Coronary artery (tissue), 2 donors: ENCODE data around the gene AOC1.

ENCODE experiments used
- DNase-seq: peaks from one replicate; pipeline ENCODE4 v3.0.0-alpha.2; 2017; ENCODE audit warnings: low spot score
- H3K27ac ChIP-seq, 2 donors: fragments of 200-600 bp; sonication (generic); one replicate each; pipeline ENCODE4 v1.5.1; 2016 to 2019
- H3K4me3 ChIP-seq: fragments of 200-600 bp; sonication (generic); 2 replicates; pipeline ENCODE4 v1.5.1; 2016; ENCODE audit warnings: mild to moderate bottlenecking, moderate library complexity
- TF ChIP-seq, protein P1 (sequence below): fragments of 200-600 bp; sonication (generic); IDR thresholded peaks from one replicate; pipeline ENCODE4 v1.5.1; 2019; ENCODE audit warnings: antibody characterized with exemption

Gene AOC1

DNA sequence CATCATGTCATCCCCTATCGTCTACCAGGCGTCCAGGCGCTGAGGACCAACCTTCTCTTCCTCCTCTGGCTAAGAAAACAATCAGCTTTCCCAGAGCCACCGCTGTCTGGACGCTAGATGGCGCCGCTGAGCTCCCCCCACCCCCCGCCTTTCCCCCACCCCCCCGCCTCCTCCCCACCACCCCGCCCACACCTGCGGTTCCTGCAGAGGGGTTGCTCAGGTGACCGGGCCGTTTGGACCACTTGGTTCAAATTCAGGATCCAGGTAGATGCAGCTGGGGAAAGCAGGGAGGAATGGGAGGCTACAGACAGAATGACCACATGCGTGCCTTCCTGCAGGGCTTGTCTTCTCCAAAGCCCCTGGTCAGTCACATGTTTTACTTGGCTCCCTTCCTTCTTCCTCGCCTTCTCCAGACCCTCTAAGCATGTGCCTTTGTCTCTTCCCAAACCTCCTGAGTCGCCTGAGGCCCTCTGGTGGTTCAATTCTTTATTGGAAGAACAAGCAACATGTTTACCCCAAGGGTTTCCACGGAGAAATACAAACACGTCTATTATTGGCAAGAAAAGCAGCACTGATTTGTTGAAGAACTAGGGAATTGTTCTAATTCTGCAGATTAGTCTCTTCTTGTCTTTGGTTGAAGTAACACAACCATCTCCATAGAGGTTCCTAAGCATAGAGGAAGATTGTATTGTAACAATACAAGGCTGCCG, 24.7 kb downstream of the AOC1 start:
- no peak for DNase-seq
- H3K27ac ChIP-seq: no peak overlapping the region
- H3K4me3 ChIP-seq: no peak overlapping the region

DNA sequence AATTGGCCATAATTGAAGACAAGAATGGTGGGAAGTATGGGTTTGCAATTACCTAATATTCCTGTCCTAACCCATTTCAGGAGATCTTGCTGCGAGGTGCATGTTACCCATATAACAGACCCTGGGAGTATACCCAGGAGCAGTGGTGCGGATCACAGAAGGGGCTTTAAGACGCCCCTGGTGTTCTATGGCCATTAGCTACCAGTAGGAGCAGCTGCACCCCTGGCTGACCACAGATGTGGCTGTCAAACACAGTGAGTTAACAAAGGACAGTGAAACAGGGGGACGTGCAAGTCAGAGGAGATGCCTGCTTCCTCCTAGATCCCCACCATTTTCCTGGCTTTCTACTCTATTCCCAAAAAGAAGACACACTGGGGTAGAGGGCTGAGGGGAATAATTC, 25.2 kb downstream of the AOC1 start:
- no peak for DNase-seq
- H3K27ac ChIP-seq: no peak overlapping the region
- TF ChIP-seq, protein P1, sequence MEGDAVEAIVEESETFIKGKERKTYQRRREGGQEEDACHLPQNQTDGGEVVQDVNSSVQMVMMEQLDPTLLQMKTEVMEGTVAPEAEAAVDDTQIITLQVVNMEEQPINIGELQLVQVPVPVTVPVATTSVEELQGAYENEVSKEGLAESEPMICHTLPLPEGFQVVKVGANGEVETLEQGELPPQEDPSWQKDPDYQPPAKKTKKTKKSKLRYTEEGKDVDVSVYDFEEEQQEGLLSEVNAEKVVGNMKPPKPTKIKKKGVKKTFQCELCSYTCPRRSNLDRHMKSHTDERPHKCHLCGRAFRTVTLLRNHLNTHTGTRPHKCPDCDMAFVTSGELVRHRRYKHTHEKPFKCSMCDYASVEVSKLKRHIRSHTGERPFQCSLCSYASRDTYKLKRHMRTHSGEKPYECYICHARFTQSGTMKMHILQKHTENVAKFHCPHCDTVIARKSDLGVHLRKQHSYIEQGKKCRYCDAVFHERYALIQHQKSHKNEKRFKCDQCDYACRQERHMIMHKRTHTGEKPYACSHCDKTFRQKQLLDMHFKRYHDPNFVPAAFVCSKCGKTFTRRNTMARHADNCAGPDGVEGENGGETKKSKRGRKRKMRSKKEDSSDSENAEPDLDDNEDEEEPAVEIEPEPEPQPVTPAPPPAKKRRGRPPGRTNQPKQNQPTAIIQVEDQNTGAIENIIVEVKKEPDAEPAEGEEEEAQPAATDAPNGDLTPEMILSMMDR: no peak
- no peak overlapping the region for H3K4me3 ChIP-seq

More for the DNA sequence above, 24.7 kb downstream of the AOC1 start:
- TF ChIP-seq, protein P1: no peak

DNA sequence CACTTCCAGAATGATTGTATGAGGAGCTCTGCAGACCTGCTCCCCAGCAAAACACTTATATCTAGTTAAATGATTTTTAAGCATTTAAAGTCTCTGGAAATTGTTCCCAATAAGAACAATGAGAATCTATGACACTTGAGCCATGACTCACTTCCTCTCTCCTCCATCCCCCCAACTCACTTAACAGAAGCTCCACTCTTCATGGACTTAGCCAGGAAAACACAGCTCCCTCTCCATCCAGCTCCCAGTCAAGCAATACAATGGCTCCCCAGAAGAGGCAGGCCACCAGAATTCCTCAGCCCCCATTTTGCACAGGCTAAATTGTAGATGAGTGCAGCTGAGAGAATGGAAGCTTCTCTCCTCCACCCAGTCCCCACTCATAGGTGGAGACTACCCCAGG, 27.0 kb downstream of the AOC1 start:
- H3K4me3 ChIP-seq: no peak overlapping the region
- DNase-seq: no peak
- TF ChIP-seq, protein P1: no peak

DNA sequence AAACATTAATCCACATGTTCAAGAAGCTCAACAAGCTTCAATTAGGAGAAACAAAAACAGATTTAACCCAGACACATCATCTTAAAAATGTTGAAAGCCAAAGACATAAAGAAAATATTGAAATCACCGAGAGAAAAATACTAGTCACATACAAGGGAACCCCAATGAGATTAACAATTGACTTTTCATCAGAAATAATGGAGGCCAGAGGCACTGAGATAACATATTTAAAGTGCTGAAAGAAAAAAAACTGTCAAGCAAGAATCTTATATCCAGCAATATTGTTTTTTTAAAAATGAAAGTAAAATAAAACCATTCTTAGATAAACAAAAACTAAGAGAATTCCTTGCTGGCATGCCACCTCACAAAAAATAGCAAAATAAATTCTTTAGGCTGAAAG, 28.9 kb downstream of the AOC1 start:
- no peak overlapping the region for H3K4me3 ChIP-seq
- H3K27ac ChIP-seq: no peak overlapping the region
- no peak for DNase-seq
- TF ChIP-seq, protein P1: no peak

More for the DNA sequence above, 27.0 kb downstream of the AOC1 start:
- H3K27ac ChIP-seq: no peak overlapping the region

DNA sequence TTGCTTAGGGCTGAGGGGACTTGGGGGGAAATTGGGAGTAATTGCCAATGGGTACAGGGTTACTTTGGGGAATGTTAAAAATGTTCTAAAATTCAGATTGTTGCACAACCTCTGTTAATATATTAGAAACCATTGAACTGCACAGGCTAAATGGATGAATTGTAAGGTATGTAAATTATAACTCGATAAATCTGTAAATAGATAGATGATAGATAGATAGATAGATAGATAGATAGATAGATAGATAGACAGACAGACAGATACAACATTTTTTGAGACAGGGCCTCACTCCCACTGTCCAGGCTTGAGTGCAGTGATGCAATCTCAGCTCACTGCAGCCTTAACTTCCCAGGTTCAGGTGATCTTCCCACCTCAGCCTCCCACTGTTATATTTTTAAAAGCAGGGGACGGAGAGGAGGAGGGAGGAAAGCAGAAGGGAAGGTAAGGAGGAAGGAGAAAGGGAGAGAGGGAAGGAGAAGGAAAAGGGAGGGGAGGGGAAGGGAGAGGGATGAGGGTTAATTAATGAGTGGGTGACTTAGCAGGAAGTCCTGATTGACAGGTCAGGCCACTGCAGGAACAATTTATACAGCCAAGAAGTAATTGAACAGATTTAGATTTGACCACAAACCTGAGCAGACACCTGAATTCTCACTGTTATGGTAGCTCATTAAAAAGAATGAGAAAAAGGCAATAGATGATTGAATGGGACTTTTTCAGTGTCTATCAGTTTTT, 38.7 kb downstream of the AOC1 start:
- TF ChIP-seq, protein P1: no peak
- no peak overlapping the region for H3K4me3 ChIP-seq
- no peak overlapping the region for H3K27ac ChIP-seq
- no peak for DNase-seq

DNA sequence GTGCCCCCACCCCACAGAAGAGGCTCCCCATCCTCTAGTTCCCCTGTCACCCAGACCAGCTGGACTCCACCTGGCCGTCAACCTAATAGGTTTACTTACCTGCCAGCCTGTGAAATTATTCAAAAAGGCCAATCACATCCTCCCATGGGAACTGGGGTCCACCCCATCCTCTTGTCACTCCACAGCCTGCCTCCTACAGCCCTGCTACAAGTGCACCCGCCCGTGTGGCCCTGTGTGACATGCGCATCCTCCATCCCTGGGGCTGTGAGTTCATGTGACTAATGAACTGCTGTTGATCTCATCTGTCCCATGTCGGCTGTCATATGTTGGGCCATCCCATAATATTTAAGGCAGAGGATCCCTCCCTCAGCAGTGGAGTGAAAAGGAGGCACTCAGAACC, 39.4 kb downstream of the AOC1 start:
- no peak overlapping the region for H3K27ac ChIP-seq
- TF ChIP-seq, protein P1: no peak
- no peak for DNase-seq
- H3K4me3 ChIP-seq: no peak overlapping the region

DNA sequence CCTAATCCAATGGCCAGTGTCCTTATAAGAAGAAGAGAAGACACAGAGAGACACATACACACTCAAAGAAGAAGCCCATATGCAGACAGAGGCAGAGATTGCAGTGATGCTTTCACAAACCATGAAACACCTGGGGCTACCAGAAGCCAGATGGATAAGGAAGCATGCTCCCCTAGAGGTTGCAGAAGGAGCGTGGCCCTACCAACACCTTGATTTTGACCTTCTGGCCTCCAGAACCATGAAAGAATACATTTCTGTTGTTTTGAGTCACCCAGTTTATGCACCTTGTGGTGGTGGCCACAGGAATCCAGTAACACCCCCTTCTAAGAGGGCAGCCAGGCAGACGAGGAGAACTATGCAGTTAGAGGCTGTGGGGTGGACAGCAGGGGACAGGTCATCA, 43.5 kb downstream of the AOC1 start:
- Histone ChIP-seq H3K4me3 (no peak overlapping the region), H3K27ac (no peak overlapping the region)
- no peak for DNase-seq
- TF ChIP-seq, protein P1: no peak
